Measurements from ENCODE around the gene TNFRSF9. TPM values are rescaled to one million over a fixed set of nuclear protein-coding genes. Genes with fewer than 3 reads are reported as not detected.

Gene TNFRSF9
- total and polyA plus RNA-seq, 10 donors, result 2.2 to 11.7 (median 3.5) TPM

- WGBS, 5 donors, result 83 to 91% (median 88%) methylated on average over 13 of the region's 13 CpGs
- no peak overlapping the region for H3K27ac ChIP-seq
- H3K36me3 ChIP-seq, result no peaks in the 10 kb centered on the region
- intact Hi-C loops (cut with DNase I; ENCODE audit: low total_unique reads), result no loop called here
- no peaks in the 10 kb centered on the region for H3K9me3 ChIP-seq
- TF ChIP-seq POLR2A (IDR thresholded peaks at IDR 0.05), result no peak
- peaks cover 0 to 10% (median 0%) of the 10 kb centered on the region in 7 donors for H3K27me3 ChIP-seq (replicated peaks in 1 of 7)
- no peak for DNase-seq
- H3K4me1 ChIP-seq, result no peaks in the 10 kb centered on the region
- H3K4me3 ChIP-seq, result no peak overlapping the region
These were observed 47.0 kb downstream of the TNFRSF9 start for GRCh38 chr1:7893529-7894180.

- Histone ChIP-seq H3K27me3 (replicated peaks in 1 of 7) (peaks cover 0 to 28% (median 0%) of the 10 kb centered on the region in 7 donors), H3K27ac (no peak overlapping the region), H3K4me3 (no peak overlapping the region), H3K9me3 (no peaks in the 10 kb centered on the region), H3K36me3 (no peaks in the 10 kb centered on the region), H3K4me1 (no peaks in the 10 kb centered on the region)
- intact Hi-C loops (cut with DNase I; ENCODE audit: low total_unique reads), result no loop called here
- DNase-seq, result no peak
- 46 to 69% (median 55%) methylated on average over 9 of the region's 9 CpGs for WGBS, 5 donors
- TF ChIP-seq CTCF (IDR thresholded peaks at IDR 0.05 in 8 of 11, conservative IDR thresholded peaks at IDR 0.05 in 3 of 11), result no peak
- TF ChIP-seq POLR2A (IDR thresholded peaks at IDR 0.05), result no peak
- no peak for TF ChIP-seq POLR2AphosphoS5 (IDR thresholded peaks at IDR 0.05)
These were observed 48.8 kb downstream of the TNFRSF9 start for GRCh38 chr1:7891804-7892203.

- H3K27ac ChIP-seq, result no peak overlapping the region
- no peak for DNase-seq
- no peak overlapping the region for H3K4me3 ChIP-seq
- TF ChIP-seq CTCF (IDR thresholded peaks at IDR 0.05 in 8 of 11, conservative IDR thresholded peaks at IDR 0.05 in 3 of 11) (no peak), POLR2AphosphoS5 (IDR thresholded peaks at IDR 0.05) (no peak), POLR2A (IDR thresholded peaks at IDR 0.05) (no peak)
- no peaks in the 10 kb centered on the region for H3K9me3 ChIP-seq
- peaks cover 0 to 4% (median 0%) of the 10 kb centered on the region in 6 donors for H3K4me1 ChIP-seq
- intact Hi-C loops (cut with DNase I; ENCODE audit: low total_unique reads), result no loop called here
- H3K36me3 ChIP-seq, result no peaks in the 10 kb centered on the region
- peaks cover 0 to 37% (median 6%) of the 10 kb centered on the region in 7 donors for H3K27me3 ChIP-seq (replicated peaks in 1 of 7)
- 92 to 98% (median 95%) methylated on average over 2 of the region's 2 CpGs for WGBS, 5 donors
These were observed 49.8 kb downstream of the TNFRSF9 start for GRCh38 chr1:7890853-7891252.

GRCh38 chr1:7888248-7889081 lies 52.2 kb downstream of the TNFRSF9 start:
- Histone ChIP-seq H3K4me3 (no peak overlapping the region), H3K27ac (no peak overlapping the region), H3K27me3 (replicated peaks in 1 of 7) (peaks cover 0 to 44% (median 6%) of the 10 kb centered on the region in 7 donors), H3K36me3 (no peaks in the 10 kb centered on the region), H3K4me1 (peaks cover 0 to 4% (median 0%) of the 10 kb centered on the region in 6 donors), H3K9me3 (no peaks in the 10 kb centered on the region)
- intact Hi-C loops (cut with DNase I; ENCODE audit: low total_unique reads), result no loop called here
- no peak for DNase-seq
- TF ChIP-seq POLR2A (IDR thresholded peaks at IDR 0.05) (no peak), POLR2AphosphoS5 (IDR thresholded peaks at IDR 0.05) (peak in 1 of 3 donors; percentile 36)
- WGBS, 5 donors, result 78 to 84% (median 83%) methylated on average over 9 of the region's 9 CpGs

- intact Hi-C loops (cut with DNase I; ENCODE audit: low total_unique reads), result no loop called here
- Histone ChIP-seq H3K27me3 (replicated peaks in 1 of 7) (peaks cover 0 to 44% (median 6%) of the 10 kb centered on the region in 7 donors), H3K27ac (no peak overlapping the region), H3K4me3 (no peak overlapping the region), H3K4me1 (peaks cover 0 to 4% (median 0%) of the 10 kb centered on the region in 6 donors), H3K36me3 (no peaks in the 10 kb centered on the region), H3K9me3 (no peaks in the 10 kb centered on the region)
- no peak for DNase-seq
- 65 to 74% (median 70%) methylated on average over 7 of the region's 7 CpGs for WGBS, 5 donors
- TF ChIP-seq POLR2A (IDR thresholded peaks at IDR 0.05), result no peak
- no peak for TF ChIP-seq CTCF (IDR thresholded peaks at IDR 0.05 in 8 of 11, conservative IDR thresholded peaks at IDR 0.05 in 3 of 11)
- TF ChIP-seq POLR2AphosphoS5 (IDR thresholded peaks at IDR 0.05), result no peak
These were observed 54.3 kb downstream of the TNFRSF9 start for GRCh38 chr1:7886405-7886745.
